DMS53 treated with DMSO at 0.1 percent for 48 hours (cell line): ENCODE data around the gene ST6GAL2.
A peak's percentile ranks its signal among the peaks of the same experiment; 100 is the strongest.

Experiments used
- DNase-seq: peaks from one replicate; lab custom pipeline; 2025; ENCODE audit not compliant: unreplicated experiment; lab: John Stamatoyannopoulos, UW

Gene ST6GAL2, protein sequence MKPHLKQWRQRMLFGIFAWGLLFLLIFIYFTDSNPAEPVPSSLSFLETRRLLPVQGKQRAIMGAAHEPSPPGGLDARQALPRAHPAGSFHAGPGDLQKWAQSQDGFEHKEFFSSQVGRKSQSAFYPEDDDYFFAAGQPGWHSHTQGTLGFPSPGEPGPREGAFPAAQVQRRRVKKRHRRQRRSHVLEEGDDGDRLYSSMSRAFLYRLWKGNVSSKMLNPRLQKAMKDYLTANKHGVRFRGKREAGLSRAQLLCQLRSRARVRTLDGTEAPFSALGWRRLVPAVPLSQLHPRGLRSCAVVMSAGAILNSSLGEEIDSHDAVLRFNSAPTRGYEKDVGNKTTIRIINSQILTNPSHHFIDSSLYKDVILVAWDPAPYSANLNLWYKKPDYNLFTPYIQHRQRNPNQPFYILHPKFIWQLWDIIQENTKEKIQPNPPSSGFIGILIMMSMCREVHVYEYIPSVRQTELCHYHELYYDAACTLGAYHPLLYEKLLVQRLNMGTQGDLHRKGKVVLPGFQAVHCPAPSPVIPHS

DNA sequence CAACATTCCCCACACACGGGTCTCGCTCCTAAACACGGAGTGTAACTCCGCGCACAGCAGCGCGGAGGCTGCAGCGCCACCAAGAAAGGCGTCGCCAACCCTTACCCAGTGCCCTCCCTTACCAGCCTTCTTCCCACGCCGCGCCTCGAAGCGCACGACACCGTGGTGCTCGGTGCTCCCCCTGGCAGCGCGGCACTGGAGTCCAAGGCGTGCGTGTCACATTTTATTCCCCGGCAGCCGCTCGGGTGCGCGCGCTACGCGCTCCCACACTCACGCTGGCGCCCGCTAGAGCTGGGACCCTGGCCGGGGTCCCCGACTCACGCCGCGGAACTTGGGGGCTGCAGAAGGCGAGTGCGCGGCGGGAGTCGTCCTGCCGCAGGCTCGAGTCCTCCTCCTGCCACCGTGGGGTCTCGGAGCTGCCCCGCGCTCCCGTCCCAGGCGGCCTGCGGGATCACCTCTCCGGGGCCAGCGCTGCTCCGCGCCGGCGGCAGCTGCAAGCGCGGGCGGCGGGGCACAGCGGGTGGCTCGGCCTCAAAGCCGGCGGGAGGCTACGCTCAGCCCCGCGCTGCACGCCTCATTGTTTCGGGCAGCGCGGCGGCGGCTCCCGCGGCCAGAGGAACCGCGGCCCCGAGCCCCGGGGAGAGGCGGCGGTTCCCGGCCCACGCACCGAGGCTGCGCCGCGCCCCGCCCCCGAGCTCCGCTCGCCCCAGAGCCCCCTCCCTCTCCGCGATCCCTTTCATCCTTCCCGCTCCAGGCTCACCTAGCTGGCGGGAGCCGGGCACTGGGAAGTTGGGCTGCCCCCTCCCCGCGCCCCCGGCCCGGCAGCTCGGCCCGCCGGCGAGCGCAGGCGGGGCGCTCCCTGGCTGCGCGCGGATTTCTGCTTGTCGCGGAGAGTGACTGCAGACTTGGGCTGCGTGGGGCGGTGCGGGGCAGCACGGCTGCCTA, at the start of gene ST6GAL2:
Gene ST6GAL2 (minus strand): TSS at position 197 of the 945 bp plus-strand sequence. CDS start 42,190 bp downstream, outside the sequence.
- peak; percentile 31 for DNase-seq

DNA sequence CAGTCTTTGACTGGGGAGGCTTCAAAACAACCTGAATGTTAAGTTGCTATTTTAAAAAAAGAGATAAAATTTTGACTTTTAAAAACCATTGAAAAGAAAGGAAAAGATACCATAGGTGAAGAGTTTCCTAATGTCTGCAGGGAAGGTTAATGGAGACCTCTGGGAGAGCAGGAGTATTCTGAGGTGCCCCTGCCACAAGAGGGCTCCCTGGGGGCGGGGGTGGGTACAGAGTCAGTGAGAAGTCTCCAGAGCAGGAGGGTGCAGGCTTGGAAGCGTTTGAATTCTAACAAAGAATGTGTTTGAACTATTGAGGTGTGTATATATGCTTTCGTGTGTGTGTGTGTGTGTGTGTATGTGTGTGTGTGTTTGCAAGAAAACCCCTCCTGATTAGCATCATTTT, 46.7 kb upstream of the ST6GAL2 start:
- DNase-seq: no peak

DNA sequence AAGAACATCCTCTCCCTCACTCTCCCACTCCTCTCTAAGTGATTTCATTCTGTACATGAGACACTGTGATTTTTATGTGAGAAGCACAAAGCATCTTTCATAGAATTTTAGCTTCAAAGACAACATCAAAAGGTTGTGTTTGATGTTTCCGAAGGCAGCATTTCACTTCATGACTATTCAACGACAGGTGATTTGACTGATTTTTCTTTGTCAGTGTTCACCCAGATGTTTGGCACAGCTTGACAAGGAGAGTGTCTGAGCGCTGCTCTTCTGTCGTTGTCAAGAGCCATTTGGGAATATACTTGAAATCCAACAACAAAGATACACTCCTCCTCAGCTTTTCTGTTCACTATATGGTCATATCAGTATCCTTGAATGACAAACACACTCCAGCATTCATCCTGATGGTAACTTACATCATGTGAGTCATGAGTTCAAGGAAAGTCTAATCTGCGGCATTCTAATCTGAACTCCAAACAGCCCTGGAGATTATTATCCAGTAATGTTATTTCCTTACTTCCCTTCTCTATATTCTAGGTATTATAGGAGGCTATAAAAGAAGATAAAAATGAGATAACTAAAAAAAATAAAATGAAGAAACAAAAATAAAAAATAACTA, 45.9 kb upstream of the ST6GAL2 start:
- no peak for DNase-seq

DNA sequence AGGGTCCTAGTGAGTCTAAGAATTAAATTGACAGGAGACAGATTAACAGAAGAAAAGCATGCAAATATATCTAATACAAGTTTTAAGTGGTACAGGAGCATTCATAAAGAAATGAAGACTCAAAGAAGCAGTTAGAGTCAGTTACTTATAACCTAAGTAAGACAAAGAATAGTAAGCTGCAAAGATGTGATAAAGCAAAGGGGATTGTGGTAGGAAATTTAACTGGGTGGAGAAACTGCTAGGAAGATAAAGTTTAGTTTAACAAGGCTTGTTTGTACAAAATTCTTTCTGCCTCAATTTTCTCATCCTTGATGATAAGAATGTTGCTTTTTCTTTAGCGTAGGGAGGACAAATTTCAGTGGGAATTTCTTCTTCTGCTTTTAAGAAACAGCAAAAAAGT, 35.5 kb upstream of the ST6GAL2 start:
- DNase-seq: no peak

DNA sequence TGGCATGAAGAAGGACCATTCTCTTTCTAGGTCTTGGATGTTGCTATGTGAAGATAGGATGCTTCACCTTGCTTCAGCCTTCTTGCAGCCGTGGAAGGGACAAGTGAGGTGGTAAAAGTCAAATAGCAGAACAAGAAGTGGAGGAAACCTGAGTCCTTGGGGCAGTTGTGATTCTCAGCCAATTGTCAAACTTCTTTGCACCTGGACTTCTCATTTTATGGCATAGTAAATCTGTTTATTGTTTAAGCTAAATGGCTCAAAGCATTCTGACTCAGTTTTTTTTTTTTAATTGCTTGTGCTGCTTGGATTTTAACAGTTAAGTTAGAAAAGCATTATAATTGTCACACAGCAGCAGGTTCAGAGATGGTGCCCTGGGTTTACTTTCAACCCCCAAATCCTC, 33.0 kb upstream of the ST6GAL2 start:
- DNase-seq: no peak

DNA sequence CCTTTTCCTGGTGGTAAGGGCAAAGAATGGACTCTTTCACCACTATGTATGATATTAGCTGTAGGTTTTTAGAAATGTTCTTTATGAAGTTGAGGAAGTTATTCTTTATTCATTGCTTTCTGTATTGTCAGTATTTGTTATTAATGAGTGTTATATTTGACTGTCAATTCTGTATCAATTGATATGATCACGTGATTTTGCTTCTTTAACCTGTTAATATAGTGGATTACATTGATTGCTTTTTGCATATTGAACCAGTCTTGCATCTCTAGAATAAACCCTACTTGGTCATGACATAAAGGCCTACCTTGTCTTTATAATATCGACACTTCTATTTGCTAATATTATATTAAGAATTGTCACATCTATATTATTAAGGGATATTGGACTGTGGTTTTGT, 18.3 kb upstream of the ST6GAL2 start:
- DNase-seq: no peak

DNA sequence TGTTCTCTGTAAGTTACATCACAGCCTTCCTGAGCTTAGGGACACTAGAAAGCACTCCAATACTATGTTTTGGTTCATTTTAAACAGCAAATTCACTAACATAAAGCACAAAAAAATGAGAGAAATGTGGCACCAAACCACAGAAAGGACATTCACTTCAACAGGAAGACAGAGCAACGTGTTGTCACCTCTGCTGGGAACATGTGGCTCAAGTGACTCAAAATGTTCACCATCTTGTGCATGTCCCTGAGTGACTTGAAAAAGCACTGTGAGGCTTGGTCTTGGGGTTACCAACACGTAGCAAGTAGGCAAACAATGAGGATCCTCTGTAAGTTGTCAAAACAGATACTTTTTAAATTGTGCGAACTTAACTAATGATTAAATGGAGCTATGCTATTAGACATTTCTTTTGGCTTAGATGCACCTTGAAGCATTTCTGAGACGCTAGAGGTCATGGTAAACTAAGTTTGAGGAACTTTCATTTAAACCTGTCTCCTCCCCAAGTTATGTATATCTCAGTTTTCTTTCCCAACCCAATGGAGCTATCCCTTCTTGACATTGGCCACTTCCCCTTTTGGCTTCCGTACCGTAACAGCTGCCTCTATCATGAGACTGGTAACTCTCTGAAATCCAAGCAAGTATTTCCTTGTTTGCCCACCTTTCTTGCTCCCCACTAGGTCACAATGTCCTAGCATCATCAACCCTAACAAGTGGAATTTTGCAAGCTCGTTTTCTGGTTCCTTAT, 14.0 kb upstream of the ST6GAL2 start:
- no peak for DNase-seq

DNA sequence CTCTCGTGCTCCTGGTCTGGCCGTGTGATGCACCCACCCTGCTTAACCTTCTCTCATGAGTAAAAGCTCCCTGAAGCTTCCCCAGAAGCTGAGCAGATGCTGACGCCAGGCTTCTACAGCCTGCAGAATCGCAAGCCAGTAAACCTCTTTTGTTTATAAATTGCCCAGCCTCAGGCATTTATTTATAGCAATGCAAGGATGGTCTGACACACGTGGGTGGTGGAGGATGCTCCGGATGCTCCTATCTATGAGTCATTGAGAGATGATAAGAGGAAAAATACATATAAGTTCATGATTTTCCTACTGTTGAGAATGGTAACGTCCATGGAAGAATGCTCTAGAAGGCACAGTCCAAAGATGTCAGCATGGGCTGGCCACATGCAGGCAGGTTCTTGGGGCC, 8.6 kb upstream of the ST6GAL2 start:
- DNase-seq: no peak

DNA sequence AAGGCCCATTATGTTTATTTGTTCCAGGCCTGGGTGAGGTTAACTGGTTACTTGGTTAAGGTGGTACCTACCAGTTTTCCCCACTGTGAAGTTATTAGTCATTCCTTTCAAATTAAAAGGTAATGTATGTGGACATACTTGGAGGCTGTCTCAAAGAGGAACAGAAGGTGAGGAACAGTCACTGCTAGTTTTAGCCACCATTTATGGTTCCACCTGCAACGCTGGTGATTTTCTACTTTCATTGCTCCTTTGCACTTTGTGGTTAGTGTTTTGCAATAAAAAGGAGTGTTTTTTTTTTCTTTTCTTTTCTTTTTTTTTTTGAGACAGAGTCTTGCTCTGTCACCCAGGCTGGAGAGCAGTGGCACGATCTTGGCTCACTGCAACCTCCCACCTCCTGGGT, 6.1 kb upstream of the ST6GAL2 start:
- DNase-seq: no peak

DNA sequence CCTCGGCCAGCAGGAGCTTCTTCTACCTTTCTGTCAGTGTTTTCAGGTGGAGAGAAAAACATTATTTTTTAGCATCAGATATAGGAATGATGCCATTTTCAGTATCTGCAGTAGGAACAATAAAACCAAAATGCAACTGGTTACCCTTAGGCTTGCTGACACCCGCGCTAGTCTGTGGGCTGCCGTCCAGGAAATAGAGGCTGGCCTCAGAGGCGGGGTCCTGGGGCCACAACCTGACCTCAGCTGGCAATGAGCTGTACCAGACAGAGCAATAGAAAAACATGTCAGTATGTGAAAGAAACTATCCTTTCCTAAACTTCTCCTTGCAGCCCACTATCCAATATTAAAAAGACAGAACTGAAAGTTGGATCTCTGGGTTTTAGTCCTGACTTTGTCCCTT, 4.6 kb upstream of the ST6GAL2 start:
- no peak for DNase-seq

DNA sequence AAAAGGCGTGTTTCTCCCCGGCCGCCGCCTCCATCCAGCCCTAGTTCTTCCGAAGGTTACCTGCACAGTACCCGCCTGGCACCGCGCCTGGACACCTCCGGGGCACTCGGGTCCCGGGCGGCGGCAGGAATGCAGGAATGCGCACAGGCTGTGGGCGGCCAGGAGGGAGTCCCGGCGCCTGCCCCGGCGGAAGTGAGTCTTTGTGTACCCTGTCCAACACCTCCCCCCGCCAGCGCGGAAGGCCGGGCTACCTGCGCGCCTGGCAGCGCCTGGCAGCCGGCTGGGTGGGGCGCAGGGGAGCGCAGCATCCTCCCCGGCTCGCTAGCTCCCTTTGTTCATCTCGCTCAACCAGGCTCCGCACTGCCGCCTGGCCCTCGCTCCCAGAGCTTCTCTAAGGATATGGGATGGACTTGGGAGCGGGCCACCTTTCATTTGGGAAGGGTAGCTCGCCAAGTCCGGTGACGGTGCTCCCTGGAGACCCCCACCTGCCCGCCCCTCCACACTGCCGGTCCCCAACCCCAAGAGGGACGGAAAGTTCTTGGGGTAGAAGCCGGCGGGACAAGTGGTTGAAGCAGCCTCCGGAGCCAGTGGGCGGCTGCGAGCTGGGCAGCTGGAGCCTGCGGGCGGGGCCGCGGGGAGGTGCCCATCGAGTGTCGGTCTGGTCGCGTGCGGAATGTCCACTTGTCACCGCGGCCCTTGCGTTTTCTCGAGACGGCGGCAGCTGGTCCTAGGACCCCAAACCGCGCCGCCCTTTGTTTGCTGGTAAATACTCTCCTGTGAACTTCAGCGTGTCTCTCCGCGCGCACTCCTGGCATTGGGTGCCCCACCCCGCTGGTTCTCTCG, 1.2 kb upstream of the ST6GAL2 start:
- DNase-seq: peak; percentile 83

DNA sequence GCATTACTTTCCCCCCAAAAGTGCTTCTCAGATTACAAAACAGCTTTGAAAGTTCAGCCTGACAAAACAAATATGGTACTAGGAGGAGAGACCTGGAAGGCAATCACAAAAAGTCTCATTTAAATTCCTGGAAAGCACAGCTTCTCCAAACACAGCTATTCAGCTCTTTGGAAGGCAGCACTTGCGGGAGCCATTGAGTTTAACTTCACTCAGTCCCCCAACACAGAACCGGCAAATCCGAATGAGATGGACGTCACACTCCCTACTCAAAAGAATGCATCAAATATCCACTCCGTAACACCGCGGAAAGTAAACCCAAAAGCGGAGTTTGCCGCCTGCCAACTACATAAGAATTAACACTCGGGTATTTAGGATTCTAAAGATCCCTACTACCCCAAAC, 638 bp downstream of the ST6GAL2 start:
- no peak for DNase-seq

DNA sequence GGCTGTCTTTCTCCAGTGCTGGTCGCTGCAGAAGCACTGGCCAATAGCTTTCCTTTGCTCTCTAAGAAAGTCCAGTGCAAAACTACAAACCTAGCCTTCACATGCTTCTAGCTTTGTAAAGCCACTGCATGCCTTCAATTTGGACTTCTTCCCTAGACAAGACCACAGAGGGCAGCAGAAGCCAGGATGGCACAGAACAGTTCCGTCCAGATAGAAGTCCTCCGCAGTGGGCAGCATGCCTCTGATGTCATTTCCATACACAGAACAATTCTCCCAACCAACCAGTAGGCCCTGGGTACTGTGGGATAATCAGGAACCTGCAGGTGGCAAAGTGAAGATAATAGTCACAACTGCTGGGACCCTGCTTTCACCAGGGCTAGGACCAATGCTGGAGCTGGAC, 3.3 kb downstream of the ST6GAL2 start:
- DNase-seq: no peak

DNA sequence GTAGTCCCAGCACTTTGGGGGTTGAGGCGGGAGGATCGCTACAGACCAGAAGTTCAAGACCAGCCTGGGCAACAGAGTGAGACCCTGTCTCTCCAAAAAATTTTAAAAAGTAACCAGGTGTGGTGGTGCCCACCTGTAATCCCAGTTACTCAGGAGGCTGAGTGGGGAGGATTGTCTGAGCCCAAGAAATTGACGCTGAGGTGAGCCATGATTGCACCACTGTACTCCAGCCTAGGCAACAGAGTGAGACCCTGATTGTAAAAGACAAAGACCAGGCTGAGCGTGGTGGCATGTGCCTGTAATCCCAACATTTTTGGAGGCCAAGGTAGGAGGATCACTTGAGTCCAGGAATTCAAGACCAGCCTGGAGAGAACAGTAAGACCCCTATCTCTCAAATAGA, 7.8 kb downstream of the ST6GAL2 start:
- no peak for DNase-seq

DNA sequence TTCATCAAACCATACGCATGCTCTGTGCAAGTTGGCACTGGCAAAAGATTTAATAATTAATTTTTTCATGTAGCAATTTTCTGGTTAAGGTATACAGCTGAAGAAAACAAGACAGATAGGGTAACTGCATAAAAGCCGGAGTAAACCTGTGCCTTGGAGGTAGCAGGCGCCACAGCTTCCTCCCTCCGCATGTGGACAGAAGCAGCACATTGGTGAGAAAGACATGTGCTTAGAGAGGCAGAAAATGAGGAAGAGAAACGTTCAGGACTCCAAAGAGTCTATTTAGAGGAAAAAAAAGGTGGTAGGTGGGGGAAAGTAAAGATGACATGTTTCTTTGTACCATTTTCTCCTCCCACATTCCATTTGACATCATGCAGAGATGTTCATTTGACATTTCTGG, 9.3 kb downstream of the ST6GAL2 start:
- no peak for DNase-seq

DNA sequence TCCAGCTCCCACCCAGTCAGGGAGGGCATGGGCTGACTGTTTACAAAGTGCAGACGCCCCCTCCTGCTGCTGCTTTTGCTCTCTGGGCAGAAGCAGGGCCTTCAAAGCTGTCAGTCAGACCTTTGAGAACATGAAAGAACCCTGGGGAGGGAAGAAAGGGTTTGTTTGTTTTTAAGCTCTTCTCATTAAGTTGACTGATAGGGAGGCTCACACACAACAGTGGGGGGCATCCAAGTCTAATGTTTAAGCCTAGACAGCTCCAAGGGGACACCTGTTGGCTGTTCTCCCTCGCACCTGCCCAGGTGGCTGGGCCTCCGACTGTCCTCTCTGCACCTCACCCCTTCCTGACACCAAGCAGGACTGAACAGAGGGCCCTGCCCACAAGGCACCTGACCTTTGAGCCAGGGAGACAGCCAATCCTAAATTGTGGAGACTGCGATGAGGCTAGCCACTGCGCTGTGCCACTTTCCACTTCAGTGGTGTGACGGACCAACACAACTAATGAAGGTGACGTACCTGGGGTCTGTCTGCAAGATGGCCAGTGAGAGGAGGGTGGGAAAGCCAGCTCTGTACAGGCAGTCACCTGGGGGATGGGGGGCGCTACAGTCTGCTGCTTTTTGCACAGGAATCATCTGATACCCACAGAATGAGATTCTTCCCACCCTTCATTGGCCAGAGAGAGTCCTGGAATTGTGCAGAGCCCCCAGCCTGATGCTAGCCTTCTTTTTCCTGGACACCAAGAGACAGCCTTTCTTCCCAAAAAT, 16.3 kb downstream of the ST6GAL2 start:
- DNase-seq: no peak

DNA sequence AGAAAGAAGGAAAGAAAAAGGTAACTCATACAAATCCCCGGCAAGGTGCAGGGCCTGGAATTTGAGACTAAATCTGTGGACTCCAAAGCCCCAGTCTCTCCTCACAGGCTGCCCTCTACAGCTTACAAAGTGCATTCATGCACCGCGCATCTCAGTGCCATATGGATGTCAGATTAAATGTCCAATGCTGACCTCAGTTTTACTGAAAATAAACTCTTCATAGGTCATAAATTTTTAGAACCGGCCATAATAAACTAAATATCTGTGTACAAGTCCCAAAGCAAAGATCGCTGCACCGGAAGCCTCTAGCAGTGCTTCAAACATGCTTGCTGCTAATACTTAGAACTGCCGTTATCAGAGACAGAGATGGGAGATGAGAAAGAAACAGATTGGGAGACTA, 17.7 kb downstream of the ST6GAL2 start:
- peak; percentile 10 for DNase-seq

DNA sequence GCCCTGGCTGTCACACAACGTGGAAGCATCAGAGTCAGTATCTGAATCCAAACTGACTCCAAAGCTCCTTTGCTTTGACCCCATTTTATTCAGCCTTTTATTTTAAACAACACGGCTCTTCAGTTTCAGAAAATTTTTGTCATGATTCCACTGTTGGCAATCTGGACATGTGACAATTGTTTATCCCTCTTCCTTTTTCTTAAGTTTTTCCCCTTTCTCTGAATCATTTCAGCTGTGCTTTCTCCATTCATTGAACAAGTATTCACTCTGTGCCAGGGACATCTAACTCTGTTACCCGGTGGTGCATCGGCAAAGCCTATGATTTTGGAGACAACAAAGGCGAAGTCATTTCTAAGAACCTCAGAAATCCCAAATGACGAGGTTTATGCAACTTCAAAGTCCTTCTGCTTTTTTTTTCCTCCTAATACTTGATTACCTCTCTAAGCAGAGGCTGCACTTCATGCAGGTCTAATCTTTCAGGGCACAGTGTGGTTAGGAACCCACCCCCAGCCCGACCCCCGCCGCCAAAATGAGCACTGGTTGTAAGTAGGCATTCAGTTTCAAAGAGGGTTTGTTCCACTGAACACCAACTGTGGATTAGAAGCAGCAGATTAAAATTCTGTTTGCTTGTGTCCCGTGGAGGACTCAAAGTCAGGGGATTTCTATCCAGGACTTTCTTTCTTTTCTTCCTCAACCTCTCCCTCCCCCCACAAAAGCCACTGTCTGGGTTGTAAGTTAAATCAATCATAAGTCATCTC, 18.6 kb downstream of the ST6GAL2 start:
- DNase-seq: no peak
